Frontal cortex (tissue), 4 donors: ENCODE data around the gene TRAF3. TPM values are rescaled to one million over a fixed set of nuclear protein-coding genes. Genes with fewer than 3 reads are reported as not detected.
"Not testable (repeated sequence)": the region's sequence is repeated elsewhere in the genome, so short reads cannot be mapped to it uniquely, and the experiment has no call there.

ENCODE experiments used
- DNase-seq, 2 donors: peaks; one replicate each; pipeline ENCODE4 v3.0.0; 2012; ENCODE audit warnings: low spot score in 2 of 2
- FAIRE-seq: peaks from 2 replicates; lab custom pipeline; 2012; peaks lifted over from hg19 to GRCh38; lab: Jason Lieb, UNC
- total RNA-seq: library from RNA; depleted of rRNA; stranded (reverse); fragments of >200 nt; gene quantifications from one replicate; pipeline ENCODE4 v1.2.3, GENCODE V29; 2014
- donor health status: control.
- donor health status: control.
- donor health status: control.

TRAF3 gene
- total RNA-seq, 1 donor from 2014 or later: 15.1 TPM

DNA sequence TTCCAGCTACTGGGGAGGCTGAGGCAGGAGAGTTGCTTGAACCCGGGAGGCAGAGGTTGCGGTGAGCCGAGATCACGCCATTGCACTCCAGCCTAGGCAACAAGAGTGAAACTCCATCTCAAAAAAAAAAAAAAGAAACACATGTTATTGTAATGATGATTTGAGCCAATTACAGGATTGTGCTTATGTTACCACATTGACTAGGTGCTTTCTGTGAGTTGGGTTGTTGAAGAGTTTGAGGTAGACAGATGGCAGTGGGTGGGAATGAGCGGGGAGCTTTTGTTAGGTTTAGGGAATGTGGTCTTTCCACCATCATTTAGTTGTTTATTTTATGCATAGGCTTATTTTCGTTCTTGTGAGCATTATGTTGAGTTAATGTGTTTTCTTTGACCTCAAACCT lies 45.6 kb downstream of the TRAF3 start:
- not testable (repeated sequence) for DNase-seq, FAIRE-seq

DNA sequence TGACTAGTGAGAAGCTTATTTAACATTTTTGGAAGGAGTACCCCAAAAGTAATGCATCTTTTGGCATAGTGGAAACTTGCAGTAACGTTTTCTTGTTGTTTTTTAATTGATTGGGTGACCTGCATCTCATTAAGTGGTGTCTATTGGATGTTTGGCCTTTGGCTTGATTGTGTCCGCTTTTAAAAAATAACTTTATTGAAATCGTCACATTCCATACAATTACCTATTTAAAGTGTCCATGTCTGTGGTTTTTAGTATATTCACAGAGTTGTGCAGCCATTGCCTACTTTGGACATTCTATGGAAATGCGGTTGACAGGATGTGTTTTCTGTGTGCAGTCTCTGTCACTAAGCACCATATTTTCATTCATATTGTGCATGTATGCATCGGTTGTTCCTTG lies 46.3 kb downstream of the TRAF3 start:
- DNase-seq (no peak), FAIRE-seq (no peak)

DNA sequence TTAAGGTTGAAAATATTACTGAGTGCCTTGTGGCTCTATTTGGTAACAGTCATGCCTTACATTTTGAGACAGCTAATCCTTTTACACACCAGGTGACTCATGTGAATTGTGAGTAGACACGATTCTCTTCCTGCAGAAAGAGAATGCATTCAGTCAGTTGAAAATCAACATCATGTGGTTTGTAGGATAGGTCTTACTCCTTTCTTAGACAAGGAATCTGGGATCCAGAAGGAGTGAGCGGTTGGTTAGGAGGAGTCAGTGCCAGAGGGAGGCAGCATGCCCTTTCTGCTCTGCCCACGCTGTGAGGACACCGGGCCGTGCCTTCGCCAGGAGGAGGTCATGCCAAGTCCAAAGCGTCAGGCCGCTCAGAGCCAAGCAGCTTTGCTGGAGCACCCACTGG lies 47.6 kb downstream of the TRAF3 start:
- DNase-seq: no peak
- FAIRE-seq: no peak

DNA sequence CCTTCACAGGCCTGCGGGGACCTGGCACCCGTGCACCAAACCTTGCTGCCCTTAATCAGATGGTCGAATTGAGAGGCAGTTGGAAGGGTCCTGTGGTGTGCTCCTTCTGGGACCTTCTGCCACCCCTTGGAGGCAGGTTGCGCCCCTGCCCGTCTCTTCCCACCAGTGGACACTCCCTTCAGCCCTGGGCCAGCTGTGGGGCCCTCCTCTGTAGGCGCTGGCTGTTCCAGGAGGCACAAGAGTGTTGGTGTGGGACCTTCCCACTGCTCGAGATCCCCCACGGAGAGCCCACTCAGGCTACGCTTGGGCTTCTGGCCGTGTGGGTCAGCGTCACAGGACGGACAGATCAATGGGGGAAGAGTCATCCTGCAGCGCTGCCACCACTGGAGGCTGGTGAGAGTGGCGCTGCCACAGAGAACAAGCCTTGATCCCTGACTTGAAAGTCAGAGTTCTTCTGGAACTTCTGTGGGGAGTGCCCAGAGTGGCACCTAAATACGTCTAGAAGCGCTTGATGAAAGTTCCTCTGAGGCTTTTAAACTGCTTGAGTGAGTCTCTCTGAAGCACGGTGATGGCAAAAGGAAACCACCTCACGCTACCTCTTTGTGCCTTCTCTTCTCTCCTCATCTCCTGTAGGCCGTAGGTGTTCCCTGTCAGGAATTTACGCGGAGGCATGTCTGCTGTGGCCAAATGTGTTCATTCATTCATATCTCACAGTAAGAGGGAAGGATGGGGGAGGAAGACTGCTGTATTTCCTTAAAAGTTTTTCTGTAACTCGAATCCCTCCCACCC lies 48.3 kb downstream of the TRAF3 start:
- no peak for FAIRE-seq
- no peak for DNase-seq

DNA sequence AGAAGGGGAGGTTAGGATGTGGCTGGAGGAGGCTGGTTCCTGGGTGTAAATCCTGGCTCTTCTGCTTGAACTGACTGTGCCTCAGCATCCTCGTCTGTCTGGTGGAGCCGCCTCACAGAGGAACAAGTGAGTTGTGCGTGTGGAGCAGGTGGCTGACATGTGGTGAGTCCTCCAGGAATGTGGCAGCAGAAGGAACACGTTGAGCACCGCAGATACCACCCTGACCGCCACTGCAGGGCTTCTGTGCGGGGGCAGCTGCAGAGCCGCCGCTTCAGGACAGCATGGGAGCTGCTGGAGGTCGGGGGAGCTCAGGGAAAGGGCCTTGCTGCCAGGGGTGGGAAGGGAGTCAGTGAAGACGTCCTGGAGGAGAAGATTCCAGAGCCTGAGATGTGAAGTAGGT lies 48.9 kb downstream of the TRAF3 start:
- no peak for FAIRE-seq

DNA sequence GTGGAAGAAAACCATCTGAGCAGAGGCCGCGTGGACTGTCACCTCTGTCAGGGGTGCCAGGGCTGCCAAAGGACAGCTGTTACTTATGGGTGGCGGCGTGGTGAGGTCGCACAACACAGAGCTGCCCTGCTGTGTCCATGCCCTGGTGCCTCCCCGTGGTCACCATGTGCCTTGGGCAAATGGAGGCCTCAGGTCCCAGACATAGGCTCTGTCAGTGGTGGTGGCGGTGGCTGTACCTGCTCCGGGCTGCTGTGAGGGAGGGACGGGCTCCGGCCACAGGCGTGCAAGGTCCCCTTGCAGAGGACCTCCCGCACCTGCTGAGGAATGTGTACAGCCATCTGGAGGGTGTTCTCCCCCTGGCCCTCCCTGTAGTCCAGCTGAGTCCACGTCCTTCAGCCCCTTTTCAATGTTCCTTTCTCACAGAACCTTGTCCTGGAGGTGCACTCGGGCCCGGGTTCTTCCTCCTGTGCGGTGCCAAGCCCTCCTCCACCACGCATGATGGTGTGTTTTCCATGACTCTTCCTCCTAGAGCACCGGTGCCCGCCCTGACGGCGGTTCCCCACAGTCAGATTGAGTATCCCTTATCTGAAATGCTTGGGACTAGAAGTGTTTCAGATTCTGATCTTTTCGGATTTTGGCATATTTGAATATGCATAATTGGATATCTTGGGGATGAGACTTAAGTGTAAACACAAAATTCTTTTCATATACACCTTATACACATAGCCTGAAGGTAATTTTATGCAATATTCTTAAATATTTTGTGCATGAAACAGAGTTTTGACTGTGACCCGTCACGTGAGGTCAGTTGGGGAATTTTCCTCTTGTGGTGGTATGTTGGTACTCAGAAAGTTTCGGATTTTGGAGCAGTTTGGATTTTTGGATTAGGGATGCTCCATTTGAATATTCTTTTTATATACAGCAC lies 49.8 kb downstream of the TRAF3 start:
- no peak for DNase-seq
- FAIRE-seq: no peak

More for the DNA sequence above, 48.9 kb downstream of the TRAF3 start:
- no peak for DNase-seq

DNA sequence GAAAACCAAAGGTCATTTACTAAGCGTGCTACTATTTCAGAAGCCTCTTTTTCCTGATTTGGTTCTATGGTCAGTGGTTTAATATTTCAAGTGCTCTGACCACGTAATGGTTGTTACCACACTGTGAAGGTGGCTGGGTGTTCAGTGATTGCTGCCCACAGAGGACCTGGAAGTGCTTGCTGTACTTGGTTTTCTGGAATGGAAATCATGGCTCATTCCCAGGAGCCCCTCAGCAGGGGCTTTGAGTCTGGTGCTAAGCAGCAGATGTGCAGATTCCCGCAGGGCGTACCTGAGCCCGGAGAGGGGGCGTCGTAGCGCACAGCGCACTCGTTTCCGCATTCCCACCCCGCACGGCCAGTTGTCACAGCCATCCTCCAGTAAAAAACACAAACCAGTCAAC lies 50.5 kb downstream of the TRAF3 start:
- no peak for FAIRE-seq
- DNase-seq: no peak

DNA sequence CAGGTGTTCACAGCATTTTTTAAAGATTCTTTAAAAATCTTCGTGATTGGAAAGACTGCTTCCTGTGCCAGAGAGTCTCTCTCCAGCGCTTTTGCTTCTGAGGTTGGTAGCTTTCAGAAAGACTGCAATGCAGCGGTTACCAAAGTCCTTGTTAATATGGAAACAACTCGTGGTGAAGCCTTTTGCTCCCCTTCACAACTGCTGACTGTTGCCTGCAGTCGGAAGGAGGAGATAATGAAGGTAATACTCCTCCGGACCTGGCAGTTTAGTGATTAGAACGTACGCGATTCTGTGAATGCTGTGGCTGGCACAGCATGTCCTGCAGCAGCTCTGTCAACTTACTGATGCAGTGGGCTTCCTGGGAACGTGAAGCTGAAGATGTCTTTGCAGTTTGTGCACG lies 50.9 kb downstream of the TRAF3 start:
- FAIRE-seq: no peak
- no peak for DNase-seq

DNA sequence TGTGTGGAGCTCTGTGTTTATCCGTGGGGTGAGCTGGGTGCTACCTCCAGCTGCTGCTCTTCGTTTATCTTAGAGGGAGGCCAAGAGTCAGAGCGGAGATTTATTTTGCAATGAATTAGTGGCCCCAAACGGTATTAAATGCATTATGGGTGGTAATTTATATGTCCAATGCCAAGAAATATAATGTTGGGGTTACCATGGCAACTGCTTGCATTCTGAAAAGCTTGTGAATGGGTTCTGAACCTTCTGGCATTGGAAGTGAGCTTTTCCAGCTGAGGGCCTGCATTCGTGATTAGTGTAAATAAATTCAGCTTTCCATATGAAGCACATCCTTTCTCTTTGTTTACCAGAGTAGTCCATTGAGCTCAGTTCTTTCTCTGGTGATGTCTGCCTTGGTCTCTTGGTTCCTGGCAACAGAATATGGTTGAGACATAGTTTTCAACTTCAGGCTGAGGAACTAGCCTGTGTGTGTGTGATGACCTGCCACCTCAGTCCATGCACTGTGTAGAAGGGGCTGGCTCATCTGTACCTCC lies 51.8 kb downstream of the TRAF3 start:
- no peak for DNase-seq
- no peak for FAIRE-seq

DNA sequence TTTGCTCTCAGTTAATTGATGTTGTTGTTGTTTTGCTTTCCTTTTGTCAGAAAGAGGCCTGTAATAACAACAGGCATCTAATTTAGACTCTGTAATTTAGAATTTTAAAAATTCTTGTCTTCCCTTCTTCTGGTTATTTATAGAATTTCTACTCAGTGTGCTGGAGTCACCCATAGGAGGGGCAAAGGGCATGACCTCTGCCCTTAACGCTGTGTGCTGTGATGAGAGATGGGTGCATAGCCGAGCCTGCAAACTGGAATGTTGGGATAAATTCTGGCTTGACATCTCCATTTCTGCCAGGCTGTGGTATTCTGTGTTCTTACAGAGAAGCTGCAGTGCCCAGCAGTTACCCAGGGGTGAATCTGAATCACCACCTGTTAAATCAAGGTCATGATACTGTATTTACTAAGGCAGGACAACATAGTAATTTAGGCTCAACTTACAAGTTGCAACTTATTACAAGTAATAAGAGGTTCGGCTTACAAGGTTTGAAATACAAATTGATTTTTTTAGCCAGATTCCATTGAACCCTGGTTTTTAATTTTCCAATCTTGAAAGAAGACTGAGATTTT lies 53.3 kb downstream of the TRAF3 start:
- no peak for DNase-seq
- no peak for FAIRE-seq

DNA sequence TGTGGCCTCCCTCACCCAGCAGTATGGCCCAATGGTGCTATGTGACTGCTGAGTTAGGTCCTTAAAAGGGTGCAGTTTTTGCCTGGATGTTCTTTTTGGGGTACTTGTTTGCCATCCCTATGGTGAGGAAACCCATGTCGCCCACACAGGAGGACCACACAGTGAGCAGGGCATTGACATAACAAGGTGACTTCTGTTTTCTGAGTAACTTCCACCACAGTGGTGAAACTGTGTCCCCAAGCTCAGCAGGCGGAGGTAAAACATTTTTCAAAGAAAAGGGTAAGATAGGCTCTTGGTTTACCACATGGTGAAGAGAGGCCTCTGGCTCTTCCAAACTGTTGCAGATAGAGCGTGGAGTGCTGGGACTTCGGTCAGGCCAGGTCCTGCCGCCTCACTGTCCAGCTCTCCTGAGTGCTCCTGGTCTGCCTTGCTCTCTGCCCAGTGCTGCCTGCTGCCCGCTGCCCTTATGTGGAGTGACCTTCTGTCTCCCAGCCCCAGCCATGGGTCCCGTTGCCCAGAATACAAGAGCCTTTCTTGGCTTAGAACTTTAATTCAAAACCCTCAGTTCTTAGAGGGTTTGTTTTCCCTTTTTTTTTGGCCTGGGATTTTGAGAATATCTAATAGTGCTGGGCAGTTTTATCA lies 54.0 kb downstream of the TRAF3 start:
- FAIRE-seq (no peak), DNase-seq (no peak)

DNA sequence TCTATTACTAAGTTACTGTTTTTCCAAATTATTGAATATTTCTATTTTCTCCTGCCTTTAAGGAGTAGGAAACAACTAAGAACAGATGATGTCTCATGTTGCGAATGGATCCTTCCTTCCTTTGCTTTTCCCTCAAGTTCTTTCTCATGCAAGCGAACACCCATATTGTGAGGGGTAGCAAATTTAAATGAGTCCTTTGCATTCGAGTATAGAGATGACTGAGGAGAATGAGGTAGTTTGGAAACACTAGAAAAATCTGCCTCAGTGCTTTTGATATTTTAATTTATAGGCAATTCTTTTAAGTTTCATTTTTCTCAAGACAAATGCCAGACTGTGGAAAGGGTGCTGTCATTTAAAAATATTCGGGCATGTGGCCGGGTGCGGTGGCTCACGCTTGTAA lies 56.1 kb downstream of the TRAF3 start:
- FAIRE-seq: no peak
- no peak for DNase-seq

DNA sequence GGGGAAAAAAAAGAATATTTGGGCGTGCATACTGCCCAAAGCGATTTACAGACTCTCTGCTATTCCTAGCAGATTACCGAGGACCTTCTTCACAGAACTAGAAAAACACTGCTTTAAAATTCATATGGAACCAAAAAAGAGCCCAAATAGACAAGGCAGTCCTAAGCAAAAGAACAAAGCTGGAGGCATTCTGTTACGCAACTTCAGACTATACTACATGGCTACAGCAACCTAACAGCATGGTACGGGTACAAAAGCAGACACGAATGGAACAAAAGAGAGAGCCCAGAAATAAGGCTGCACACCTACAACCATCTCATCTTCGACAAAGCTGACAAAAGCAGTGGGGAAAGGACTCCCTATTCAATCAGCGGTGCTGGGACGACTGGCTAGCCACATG lies 56.7 kb downstream of the TRAF3 start:
- DNase-seq (no peak), FAIRE-seq (no peak)

DNA sequence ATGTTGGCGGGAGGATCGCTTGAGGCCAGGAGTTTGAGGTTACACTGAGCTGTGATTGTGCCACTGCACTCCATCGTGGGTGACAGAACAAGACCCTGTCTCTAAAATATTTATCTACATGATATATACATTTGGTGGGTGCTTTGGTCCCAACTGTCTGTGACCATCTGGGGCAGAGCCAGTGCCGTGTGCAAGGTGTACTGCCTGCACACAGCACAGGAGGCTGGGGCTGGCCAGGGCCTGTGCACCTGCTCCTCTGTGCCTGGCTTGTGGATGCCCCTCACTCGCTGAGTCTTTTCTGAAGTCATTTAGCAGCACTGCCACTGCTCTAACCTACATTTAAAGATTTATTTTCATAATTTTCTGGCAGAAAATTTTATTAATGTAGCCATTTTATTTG lies 58.7 kb downstream of the TRAF3 start:
- no peak for DNase-seq
- no peak for FAIRE-seq

DNA sequence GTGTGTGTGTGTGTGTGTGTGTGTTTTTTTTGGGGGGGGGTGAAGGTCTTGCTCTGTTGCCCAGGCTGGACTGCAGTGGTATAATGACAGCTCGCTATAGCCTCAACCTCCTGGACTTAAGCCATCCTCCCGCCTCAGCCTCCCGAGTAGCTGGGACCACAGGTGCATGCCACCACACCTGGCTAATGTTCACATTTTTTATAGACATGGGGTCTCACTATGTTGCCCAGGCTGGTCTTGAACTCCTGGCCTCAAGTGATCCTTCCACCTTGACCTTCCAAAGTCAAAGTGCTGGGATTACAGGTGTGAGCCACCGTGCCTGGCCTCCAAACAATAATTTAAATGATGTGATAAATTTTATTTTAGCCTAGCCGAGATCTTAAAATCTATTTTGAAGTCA lies 59.9 kb downstream of the TRAF3 start:
- not testable (repeated sequence) for FAIRE-seq, DNase-seq

DNA sequence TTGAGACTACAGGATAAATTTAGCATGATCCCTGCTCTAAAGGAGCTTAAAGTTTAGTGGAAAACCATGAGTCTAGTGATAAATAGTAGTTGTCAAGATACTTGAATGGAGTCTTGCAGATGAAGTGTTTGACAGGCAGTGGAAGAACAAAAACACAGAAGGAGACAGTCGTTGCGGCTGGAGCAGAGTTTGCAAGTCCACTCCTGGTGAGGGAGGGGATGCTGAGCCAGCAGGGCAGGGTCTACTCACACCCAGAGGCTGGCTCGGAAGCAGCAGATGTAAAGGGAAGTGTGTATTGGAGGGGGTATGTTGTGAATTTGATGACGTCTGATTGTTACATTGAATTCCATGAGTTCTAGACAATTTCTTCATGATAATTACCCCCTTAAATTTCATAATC lies 61.3 kb downstream of the TRAF3 start:
- FAIRE-seq (no peak), DNase-seq (no peak)

DNA sequence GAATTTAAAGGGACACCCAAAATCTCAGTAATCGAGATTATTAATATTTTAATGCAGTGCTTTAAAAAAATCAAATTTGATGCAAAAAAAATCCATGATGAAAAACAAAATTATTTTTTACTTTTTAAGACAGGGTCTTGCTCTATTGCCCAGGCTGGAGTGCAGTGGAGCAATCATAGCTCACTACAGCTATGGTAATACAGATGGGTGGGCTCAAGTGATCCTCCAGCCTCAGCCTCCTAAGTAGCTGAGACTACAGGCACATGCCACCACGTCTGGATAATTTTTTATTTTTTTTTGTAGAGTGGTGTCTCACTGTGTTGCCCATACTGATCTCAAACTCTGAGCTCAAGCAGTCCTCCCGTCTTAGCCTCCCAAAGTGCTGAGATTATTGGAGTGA lies 62.9 kb downstream of the TRAF3 start:
- no peak for DNase-seq
- FAIRE-seq: no peak

DNA sequence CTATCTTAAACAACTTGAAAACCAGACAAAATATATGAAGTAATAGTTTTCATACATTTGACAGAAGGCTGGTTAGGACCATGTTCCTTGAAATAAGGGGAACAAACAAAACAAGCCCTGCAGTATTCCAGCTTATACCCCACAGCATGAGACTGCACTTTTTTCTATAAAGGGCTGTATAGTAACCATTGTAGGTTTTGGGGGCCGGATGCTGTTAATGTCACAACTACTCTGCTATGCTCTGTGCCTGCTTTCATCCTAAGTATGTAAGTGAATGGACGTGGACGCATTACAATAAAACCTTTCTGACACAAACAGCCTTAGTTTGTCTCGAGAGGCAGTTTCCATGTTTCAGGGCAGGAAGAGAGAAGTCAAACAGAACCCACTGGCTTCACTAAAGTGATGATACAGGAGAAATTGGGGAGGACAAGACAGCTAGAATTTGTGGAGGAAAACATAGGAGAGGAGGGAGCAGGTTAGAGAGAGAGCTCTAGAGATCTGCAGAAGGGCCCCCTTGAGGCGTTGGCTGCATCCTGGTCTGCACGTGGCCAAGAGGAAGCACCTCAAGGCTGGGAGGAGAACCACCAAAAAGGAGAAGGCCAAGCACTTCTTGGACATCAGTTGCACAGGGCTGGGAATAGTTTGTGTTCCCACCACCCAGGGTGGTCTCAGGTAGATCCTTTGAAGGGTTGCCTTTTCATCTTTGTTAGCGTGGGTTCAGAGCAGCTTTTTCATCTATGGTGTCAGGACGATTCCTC lies 63.7 kb downstream of the TRAF3 start:
- FAIRE-seq (no peak), DNase-seq (no peak)

DNA sequence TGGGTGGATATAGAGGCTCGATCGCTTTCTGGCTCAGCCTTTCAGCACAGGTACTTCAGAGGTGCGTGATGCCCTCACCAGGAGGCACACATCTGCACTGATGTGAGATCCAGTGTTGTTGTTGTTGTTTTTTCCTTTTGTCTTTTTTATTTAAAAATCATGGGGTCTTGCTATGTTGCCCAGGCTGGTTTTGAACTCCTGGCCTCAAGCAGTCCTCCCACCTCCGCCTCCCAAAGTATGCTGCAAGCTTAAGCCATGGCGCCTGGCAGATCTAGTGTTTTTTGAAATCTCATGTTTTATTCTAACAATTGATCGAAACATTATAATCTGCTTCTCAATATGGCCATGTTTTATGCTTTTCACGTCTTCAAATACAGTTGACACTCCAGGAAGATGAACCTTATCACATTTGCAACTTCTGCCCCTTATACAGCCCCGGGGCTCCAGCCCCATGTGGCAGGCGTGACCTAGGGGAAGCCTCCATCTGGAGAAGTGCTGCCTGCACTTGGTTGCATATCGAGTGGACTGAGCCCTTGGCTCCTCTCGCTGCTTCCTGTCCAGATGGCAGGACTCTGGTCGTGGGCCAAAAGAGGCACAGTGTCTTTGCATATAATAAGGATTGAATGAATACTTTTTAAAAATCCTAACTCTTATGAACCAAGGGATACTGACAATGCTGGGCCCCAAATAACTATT lies 71.7 kb downstream of the TRAF3 start:
- no peak for FAIRE-seq
- no peak for DNase-seq
